Mesendoderm (in vitro differentiated cells): ENCODE results near the gene ADAMTS13.

Source experiments
- DNase-seq: peaks from one replicate; pipeline ENCODE4 v3.0.0; 2013
- H2AK5ac ChIP-seq: 2 replicates; pipeline ENCODE4 v1.6.1; 2013; ENCODE audit warnings: low read length, inconsistent platforms
- H2BK120ac ChIP-seq: 2 replicates; pipeline ENCODE4 v1.6.1; 2013; ENCODE audit warnings: low read depth, mild to moderate bottlenecking, low read length, moderate library complexity, mixed read lengths
- H2BK15ac ChIP-seq: replicated peaks from 2 replicates; pipeline ENCODE4 v1.6.1; 2013; ENCODE audit warnings: low read depth, mild to moderate bottlenecking, moderate library complexity
- H2BK5ac ChIP-seq: 2 replicates; pipeline ENCODE4 v1.6.1; 2013; ENCODE audit warnings: low read length, inconsistent platforms
- H3K18ac ChIP-seq: 2 replicates; pipeline ENCODE4 v1.6.1; 2013; ENCODE audit warnings: mild to moderate bottlenecking, low read length, mixed read lengths
- H3K23ac ChIP-seq: one replicate; pipeline ENCODE4 v1.6.1; 2013; ENCODE audit warnings: low read length
- H3K27ac ChIP-seq: 2 replicates; pipeline ENCODE4 v1.5.1; 2013; ENCODE audit warnings: low read depth, mild to moderate bottlenecking, inconsistent platforms, low read length, moderate library complexity
- H3K27me3 ChIP-seq: 2 replicates; pipeline ENCODE4 v1.6.1; 2013; ENCODE audit warnings: low read length, control low read depth, mild to moderate bottlenecking, inconsistent platforms; ENCODE audit not compliant: insufficient read depth, poor library complexity
- H3K36me3 ChIP-seq: 2 replicates; pipeline ENCODE4 v1.6.1; 2013; ENCODE audit warnings: low read length, inconsistent platforms; ENCODE audit not compliant: control insufficient read depth, insufficient read depth
- H3K4ac ChIP-seq: one replicate; pipeline ENCODE4 v1.6.1; 2013; ENCODE audit warnings: low read depth, mild to moderate bottlenecking, low read length, moderate library complexity
- H3K4me1 ChIP-seq: 2 replicates; pipeline ENCODE4 v1.6.1; 2013; ENCODE audit warnings: low read depth, low read length, inconsistent platforms; ENCODE audit not compliant: control insufficient read depth
- H3K4me2 ChIP-seq: 2 replicates; pipeline ENCODE4 v1.6.1; 2013; ENCODE audit warnings: low read length
- H3K4me3 ChIP-seq: 2 replicates; pipeline ENCODE4 v1.5.1; 2013; ENCODE audit warnings: mild to moderate bottlenecking, low read length
- H3K56ac ChIP-seq: one replicate; pipeline ENCODE4 v1.6.1; 2013; ENCODE audit warnings: low read length
- H3K79me1 ChIP-seq: 2 replicates; pipeline ENCODE4 v1.6.1; 2013; ENCODE audit warnings: low read length, inconsistent platforms
- H3K79me2 ChIP-seq: 2 replicates; pipeline ENCODE4 v1.6.1; 2013; ENCODE audit warnings: mild to moderate bottlenecking, low read length; ENCODE audit not compliant: control insufficient read depth, insufficient read depth
- H3K9ac ChIP-seq: 2 replicates; pipeline ENCODE4 v1.6.1; 2013; ENCODE audit warnings: low read length, inconsistent platforms
- H4K5ac ChIP-seq: one replicate; pipeline ENCODE4 v1.6.1; 2013; ENCODE audit warnings: low read length
- H4K8ac ChIP-seq: one replicate; pipeline ENCODE4 v1.6.1; 2013; ENCODE audit warnings: low read depth, mild to moderate bottlenecking, control low read depth, low read length, moderate library complexity
- WGBS: extraction: QIAGEN DNeasy Blood & Tissue Kit; methylation state at CpG from one replicate; pipeline ENCODE4 v1.1.7; 2013; ENCODE audit warnings: low lambda C conversion rate, missing lambda C conversion rate; ENCODE audit not compliant: insufficient coverage; ENCODE audit errors: extremely low coverage; 5-methylcytosine and 5-hydroxymethylcytosine counted together

ADAMTS13 gene

GRCh38 chr9:133454325-133454724, 32.2 kb downstream of the ADAMTS13 start:
- no peak for DNase-seq
- no peak overlapping the region for H3K9ac ChIP-seq
- no peaks in the 10 kb centered on the region for H3K79me1 ChIP-seq
- no peak overlapping the region for H2BK15ac ChIP-seq
- H2BK5ac ChIP-seq = no peak overlapping the region
- no peak overlapping the region for H3K27ac ChIP-seq
- no peak overlapping the region for H3K23ac ChIP-seq
- no peak overlapping the region for H3K18ac ChIP-seq
- no peaks in the 10 kb centered on the region for H3K79me2 ChIP-seq
- no peak overlapping the region for H4K8ac ChIP-seq
- no peak overlapping the region for H2AK5ac ChIP-seq
- WGBS = no CpG with 5 or more reads among the region's 19 CpGs
- no peaks in the 10 kb centered on the region for H3K4me1 ChIP-seq
- H3K56ac ChIP-seq = no peak overlapping the region
- no peak overlapping the region for H2BK120ac ChIP-seq
- no peaks in the 10 kb centered on the region for H3K36me3 ChIP-seq
- H3K4me2 ChIP-seq = no peak overlapping the region
- H3K4ac ChIP-seq = no peak overlapping the region
- H3K4me3 ChIP-seq = no peak overlapping the region
- H3K27me3 ChIP-seq = no peaks in the 10 kb centered on the region
- H4K5ac ChIP-seq = no peak overlapping the region

- Histone ChIP-seq H3K56ac (no peak overlapping the region), H3K9ac (no peak overlapping the region), H3K27me3 (no peaks in the 10 kb centered on the region), H2BK5ac (no peak overlapping the region), H3K79me1 (no peaks in the 10 kb centered on the region), H3K4ac (no peak overlapping the region), H4K5ac (no peak overlapping the region), H2AK5ac (no peak overlapping the region), H4K8ac (no peak overlapping the region), H3K18ac (no peak overlapping the region), H2BK15ac (no peak overlapping the region), H3K4me2 (no peak overlapping the region), H3K23ac (no peak overlapping the region), H3K79me2 (no peaks in the 10 kb centered on the region), H3K36me3 (no peaks in the 10 kb centered on the region), H3K4me3 (no peak overlapping the region), H3K27ac (no peak overlapping the region), H2BK120ac (no peak overlapping the region), H3K4me1 (no peaks in the 10 kb centered on the region)
- WGBS = no CpG with 5 or more reads among the region's 20 CpGs
- DNase-seq = no peak
Observed at GRCh38 chr9:133454943-133455673, 32.9 kb downstream of the ADAMTS13 start.

GRCh38 chr9:133455936-133456335, 33.8 kb downstream of the ADAMTS13 start:
- no CpG with 5 or more reads among the region's 11 CpGs for WGBS
- H4K5ac ChIP-seq = no peak overlapping the region
- DNase-seq = no peak

GRCh38 chr9:133456409-133456808, 34.2 kb downstream of the ADAMTS13 start:
- Histone ChIP-seq H3K23ac (no peak overlapping the region), H3K4me1 (peaks cover 4% of the 10 kb centered on the region), H2BK5ac (no peak overlapping the region), H3K36me3 (no peaks in the 10 kb centered on the region), H3K4me3 (no peak overlapping the region), H2BK120ac (no peak overlapping the region), H3K4ac (no peak overlapping the region), H3K79me1 (peaks cover 3% of the 10 kb centered on the region), H3K18ac (no peak overlapping the region), H3K27me3 (no peaks in the 10 kb centered on the region), H3K56ac (no peak overlapping the region), H4K8ac (no peak overlapping the region), H3K9ac (no peak overlapping the region), H3K4me2 (no peak overlapping the region), H3K27ac (no peak overlapping the region), H2AK5ac (no peak overlapping the region), H2BK15ac (no peak overlapping the region), H4K5ac (no peak overlapping the region), H3K79me2 (no peaks in the 10 kb centered on the region)
- no peak for DNase-seq
- no CpG with 5 or more reads among the region's 9 CpGs for WGBS

More at GRCh38 chr9:133455936-133456335, 33.8 kb downstream of the ADAMTS13 start:
- Histone ChIP-seq H3K36me3 (no peaks in the 10 kb centered on the region), H3K79me1 (peaks cover under 1% of the 10 kb centered on the region), H3K79me2 (no peaks in the 10 kb centered on the region), H3K4me1 (peaks cover 3% of the 10 kb centered on the region), H4K8ac (no peak overlapping the region), H3K4me3 (no peak overlapping the region), H3K18ac (no peak overlapping the region), H2BK120ac (no peak overlapping the region), H3K9ac (no peak overlapping the region), H3K23ac (no peak overlapping the region), H3K56ac (no peak overlapping the region), H3K4me2 (no peak overlapping the region), H2AK5ac (no peak overlapping the region), H3K4ac (no peak overlapping the region), H2BK5ac (no peak overlapping the region), H3K27me3 (no peaks in the 10 kb centered on the region), H3K27ac (no peak overlapping the region), H2BK15ac (no peak overlapping the region)

GRCh38 chr9:133457233-133457632, 35.1 kb downstream of the ADAMTS13 start:
- H3K27ac ChIP-seq = no peak overlapping the region
- peaks cover 3% of the 10 kb centered on the region for H3K79me1 ChIP-seq
- no peak overlapping the region for H3K23ac ChIP-seq
- DNase-seq = no peak
- no peak overlapping the region for H4K5ac ChIP-seq
- H3K79me2 ChIP-seq = no peaks in the 10 kb centered on the region
- no peak overlapping the region for H4K8ac ChIP-seq
- H2BK120ac ChIP-seq = no peak overlapping the region
- no peak overlapping the region for H2BK15ac ChIP-seq
- no peak overlapping the region for H3K4me2 ChIP-seq
- H3K56ac ChIP-seq = no peak overlapping the region
- H2AK5ac ChIP-seq = no peak overlapping the region
- H3K9ac ChIP-seq = no peak overlapping the region
- H3K18ac ChIP-seq = no peak overlapping the region
- WGBS = no CpG with 5 or more reads among the region's 13 CpGs
- no peaks in the 10 kb centered on the region for H3K27me3 ChIP-seq
- H2BK5ac ChIP-seq = no peak overlapping the region
- no peak overlapping the region for H3K4me3 ChIP-seq
- H3K36me3 ChIP-seq = no peaks in the 10 kb centered on the region
- no peak overlapping the region for H3K4ac ChIP-seq
- H3K4me1 ChIP-seq = peaks cover 4% of the 10 kb centered on the region

GRCh38 chr9:133457748-133458147, 35.6 kb downstream of the ADAMTS13 start:
- Histone ChIP-seq H2BK15ac (no peak overlapping the region), H2BK5ac (no peak overlapping the region), H3K18ac (no peak overlapping the region), H2BK120ac (no peak overlapping the region), H3K4ac (no peak overlapping the region), H3K79me1 (peaks cover 3% of the 10 kb centered on the region), H3K9ac (no peak overlapping the region), H3K4me3 (no peak overlapping the region), H3K27me3 (no peaks in the 10 kb centered on the region), H4K5ac (no peak overlapping the region), H3K23ac (no peak overlapping the region), H4K8ac (no peak overlapping the region), H3K27ac (no peak overlapping the region), H3K79me2 (no peaks in the 10 kb centered on the region), H3K56ac (no peak overlapping the region), H3K4me2 (no peak overlapping the region), H3K36me3 (no peaks in the 10 kb centered on the region), H3K4me1 (peaks cover 4% of the 10 kb centered on the region), H2AK5ac (no peak overlapping the region)
- no CpG with 5 or more reads among the region's 11 CpGs for WGBS
- no peak for DNase-seq
